Peyer's patch (tissue), 4 donors: ENCODE data around the gene PKNOX2. TPM values are rescaled to one million over a fixed set of nuclear protein-coding genes. Genes with fewer than 3 reads are reported as not detected.

Source experiments
- DNase-seq, 3 donors: peaks; one replicate each; pipeline ENCODE4 v3.0.0-alpha.2; 2017 to 2019
- H3K27ac ChIP-seq, 4 donors: fragments of 200-600 bp; sonication (generic); one replicate each; pipeline ENCODE4 v1.5.1; 2016 to 2019
- H3K27me3 ChIP-seq, 2 donors: fragments of 200-600 bp; sonication (generic); one replicate each; pipeline ENCODE4 v1.5.1; 2019
- H3K36me3 ChIP-seq, 3 donors: fragments of 200-600 bp; sonication (generic); one replicate each; pipeline ENCODE4 v1.5.1; 2016 to 2019
- H3K4me1 ChIP-seq, 4 donors: fragments of 200-600 bp; sonication (generic); one replicate each; pipeline ENCODE4 v1.5.1; 2016 to 2019
- H3K4me3 ChIP-seq, 4 donors: fragments of 200-600 bp; sonication (generic); 1 replicate in 3 of 4; 2 replicates in 1 of 4; pipeline ENCODE4 v1.5.1; 2016 to 2019; ENCODE audit warnings: mild to moderate bottlenecking in 1 of 4
- H3K9me3 ChIP-seq, 4 donors: fragments of 200-600 bp; sonication (generic); one replicate each; pipeline ENCODE4 v1.5.1; 2016 to 2019; ENCODE audit warnings: mild to moderate bottlenecking in 1 of 4
- POLR2A ChIP-seq, 2 donors: fragments of 450-650 bp; IDR thresholded peaks; one replicate each; pipeline ENCODE4 v1.5.1; 2017; ENCODE audit warnings: antibody characterized with exemption in 2 of 2, mild to moderate bottlenecking in 2 of 2, moderate library complexity in 2 of 2
- total RNA-seq, 4 donors: library from RNA; depleted of rRNA; stranded (reverse); fragments of >200 nt; gene quantifications; one replicate each; pipeline ENCODE4 v1.1.0, GENCODE V29; 2016
- TF ChIP-seq, protein P1 (sequence below), 6 experiments: fragments of 450-650 bp in 4 of 6; fragments of 200-600 bp in 2 of 6; sonication (generic) in 1 of 6; IDR thresholded peaks; one replicate each; pipeline ENCODE4 v1.5.1; 2017 to 2019; ENCODE audit warnings: antibody characterized with exemption in 6 of 6, mild to moderate bottlenecking in 3 of 6, moderate library complexity in 1 of 6

PKNOX2 gene
- total RNA-seq, 4 donors from 2014 or later, result 1.4 to 8.3 TPM; not detected in 2

DNA sequence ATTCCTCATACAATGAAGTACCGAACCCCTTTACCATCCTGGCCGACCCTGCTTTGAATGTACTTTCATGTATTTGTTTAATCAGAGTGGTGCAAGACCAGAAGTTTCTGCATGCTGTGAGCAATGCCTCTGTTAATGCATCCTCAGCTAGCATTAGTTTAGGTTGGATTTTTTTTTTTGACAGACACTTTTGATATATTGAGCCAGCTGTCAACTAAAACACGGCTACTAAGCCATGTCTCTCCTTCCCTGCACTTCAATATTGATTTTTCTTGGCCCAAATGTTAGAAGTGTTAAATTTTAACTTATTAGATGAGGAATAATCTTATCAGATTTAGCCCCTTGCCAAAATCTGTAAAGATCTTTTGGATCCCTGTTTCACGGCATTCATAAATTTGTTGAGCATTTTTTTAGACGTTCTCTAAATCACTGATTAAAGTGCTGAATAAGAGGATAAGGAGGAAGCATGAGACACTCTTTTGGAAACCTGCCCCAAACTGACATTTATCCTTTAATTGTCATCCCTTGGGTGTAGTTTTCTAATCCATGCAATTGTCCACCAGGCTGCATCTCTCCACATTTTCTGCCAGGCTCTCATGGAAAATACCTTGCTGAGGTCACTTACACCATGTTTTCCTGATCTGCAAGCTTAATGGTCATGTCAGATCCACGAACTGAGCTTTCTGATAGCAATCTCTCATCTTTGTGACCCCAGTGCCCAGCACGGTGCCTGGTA is 200.8 kb downstream of the PKNOX2 start:
- no peak for DNase-seq
- Histone ChIP-seq H3K36me3 (no peaks in the 10 kb centered on the region), H3K9me3 (no peaks in the 10 kb centered on the region), H3K27ac (no peak overlapping the region), H3K4me1 (no peaks in the 10 kb centered on the region), H3K27me3 (no peaks in the 10 kb centered on the region), H3K4me3 (no peak overlapping the region)
- no peak for TF ChIP-seq POLR2A (IDR thresholded peaks at IDR 0.05)
- TF ChIP-seq, protein P1, sequence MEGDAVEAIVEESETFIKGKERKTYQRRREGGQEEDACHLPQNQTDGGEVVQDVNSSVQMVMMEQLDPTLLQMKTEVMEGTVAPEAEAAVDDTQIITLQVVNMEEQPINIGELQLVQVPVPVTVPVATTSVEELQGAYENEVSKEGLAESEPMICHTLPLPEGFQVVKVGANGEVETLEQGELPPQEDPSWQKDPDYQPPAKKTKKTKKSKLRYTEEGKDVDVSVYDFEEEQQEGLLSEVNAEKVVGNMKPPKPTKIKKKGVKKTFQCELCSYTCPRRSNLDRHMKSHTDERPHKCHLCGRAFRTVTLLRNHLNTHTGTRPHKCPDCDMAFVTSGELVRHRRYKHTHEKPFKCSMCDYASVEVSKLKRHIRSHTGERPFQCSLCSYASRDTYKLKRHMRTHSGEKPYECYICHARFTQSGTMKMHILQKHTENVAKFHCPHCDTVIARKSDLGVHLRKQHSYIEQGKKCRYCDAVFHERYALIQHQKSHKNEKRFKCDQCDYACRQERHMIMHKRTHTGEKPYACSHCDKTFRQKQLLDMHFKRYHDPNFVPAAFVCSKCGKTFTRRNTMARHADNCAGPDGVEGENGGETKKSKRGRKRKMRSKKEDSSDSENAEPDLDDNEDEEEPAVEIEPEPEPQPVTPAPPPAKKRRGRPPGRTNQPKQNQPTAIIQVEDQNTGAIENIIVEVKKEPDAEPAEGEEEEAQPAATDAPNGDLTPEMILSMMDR (IDR thresholded peaks at IDR 0.05), result no peak

DNA sequence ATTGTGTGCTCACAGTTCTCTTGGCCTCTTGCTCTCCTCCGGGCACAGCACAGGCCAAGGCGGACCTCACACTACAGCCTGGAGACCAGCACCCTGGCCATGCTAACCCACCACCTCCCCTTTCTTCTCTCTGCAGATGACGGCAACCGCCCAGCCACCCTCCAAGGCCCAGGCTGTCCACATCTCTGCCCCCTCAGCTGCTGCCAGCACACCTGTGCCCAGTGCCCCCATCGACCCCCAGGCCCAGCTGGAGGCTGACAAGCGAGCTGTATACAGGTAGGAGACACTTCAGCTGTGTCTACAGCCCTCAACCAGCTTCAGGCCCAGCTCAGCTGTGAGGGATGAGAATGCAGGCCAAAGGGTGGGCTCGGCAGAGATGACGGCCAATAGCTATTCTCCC is 203.2 kb downstream of the PKNOX2 start:
- no peak overlapping the region for H3K27ac ChIP-seq
- H3K4me3 ChIP-seq, result no peak overlapping the region
- TF ChIP-seq, protein P1 (IDR thresholded peaks at IDR 0.05), result no peak
- no peak for TF ChIP-seq POLR2A (IDR thresholded peaks at IDR 0.05)
- no peaks in the 10 kb centered on the region for H3K27me3 ChIP-seq
- H3K4me1 ChIP-seq, result no peaks in the 10 kb centered on the region
- no peak for DNase-seq
- no peaks in the 10 kb centered on the region for H3K9me3 ChIP-seq
- no peaks in the 10 kb centered on the region for H3K36me3 ChIP-seq

DNA sequence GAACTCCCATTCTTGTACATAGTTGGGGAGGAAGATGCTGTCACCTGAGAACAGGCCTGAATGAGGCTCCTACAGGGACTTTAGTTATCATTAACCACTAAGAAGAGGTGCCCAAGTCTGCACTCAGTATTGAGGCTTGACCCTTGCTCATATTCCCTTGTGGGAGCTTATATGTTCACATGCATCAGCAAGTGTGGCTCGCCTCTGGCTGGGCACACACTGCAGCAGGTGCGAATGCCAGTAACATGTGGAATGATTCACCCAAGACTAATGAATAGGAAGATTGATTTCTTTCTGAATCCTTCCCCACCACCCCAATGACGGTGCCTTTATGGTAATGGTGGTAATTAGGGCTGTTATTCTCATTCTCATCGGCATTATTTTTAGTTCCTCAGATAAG is 204.2 kb downstream of the PKNOX2 start:
- no peak overlapping the region for H3K27ac ChIP-seq
- no peaks in the 10 kb centered on the region for H3K36me3 ChIP-seq
- H3K4me1 ChIP-seq, result no peaks in the 10 kb centered on the region
- TF ChIP-seq, protein P1 (IDR thresholded peaks at IDR 0.05), result no peak
- TF ChIP-seq POLR2A (IDR thresholded peaks at IDR 0.05), result no peak
- no peaks in the 10 kb centered on the region for H3K9me3 ChIP-seq
- H3K4me3 ChIP-seq, result no peak overlapping the region
- H3K27me3 ChIP-seq, result no peaks in the 10 kb centered on the region
- DNase-seq, result no peak

DNA sequence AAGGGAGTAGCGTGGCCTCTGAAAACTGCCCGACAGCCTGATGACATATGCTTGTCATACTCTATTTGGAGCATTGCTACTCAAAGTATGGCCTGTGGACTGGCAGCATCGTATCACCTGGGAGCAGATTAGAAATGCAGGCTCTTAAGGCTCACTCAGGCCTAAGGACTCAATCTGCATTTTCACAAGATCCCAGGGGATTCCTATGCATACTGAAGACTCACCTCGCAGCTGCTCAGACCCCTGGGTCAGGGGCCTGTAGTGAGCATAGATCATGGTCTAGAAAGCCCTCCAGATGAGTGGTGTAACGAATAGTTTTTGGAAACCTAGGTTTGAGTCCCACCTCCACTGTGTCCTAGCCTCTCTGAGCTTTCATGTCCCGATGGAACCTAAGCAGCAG is 205.3 kb downstream of the PKNOX2 start:
- no peaks in the 10 kb centered on the region for H3K36me3 ChIP-seq
- no peak overlapping the region for H3K27ac ChIP-seq
- no peak for TF ChIP-seq POLR2A (IDR thresholded peaks at IDR 0.05)
- TF ChIP-seq, protein P1 (IDR thresholded peaks at IDR 0.05), result no peak
- DNase-seq, result no peak
- no peaks in the 10 kb centered on the region for H3K4me1 ChIP-seq
- no peak overlapping the region for H3K4me3 ChIP-seq
- no peaks in the 10 kb centered on the region for H3K27me3 ChIP-seq
- no peaks in the 10 kb centered on the region for H3K9me3 ChIP-seq

DNA sequence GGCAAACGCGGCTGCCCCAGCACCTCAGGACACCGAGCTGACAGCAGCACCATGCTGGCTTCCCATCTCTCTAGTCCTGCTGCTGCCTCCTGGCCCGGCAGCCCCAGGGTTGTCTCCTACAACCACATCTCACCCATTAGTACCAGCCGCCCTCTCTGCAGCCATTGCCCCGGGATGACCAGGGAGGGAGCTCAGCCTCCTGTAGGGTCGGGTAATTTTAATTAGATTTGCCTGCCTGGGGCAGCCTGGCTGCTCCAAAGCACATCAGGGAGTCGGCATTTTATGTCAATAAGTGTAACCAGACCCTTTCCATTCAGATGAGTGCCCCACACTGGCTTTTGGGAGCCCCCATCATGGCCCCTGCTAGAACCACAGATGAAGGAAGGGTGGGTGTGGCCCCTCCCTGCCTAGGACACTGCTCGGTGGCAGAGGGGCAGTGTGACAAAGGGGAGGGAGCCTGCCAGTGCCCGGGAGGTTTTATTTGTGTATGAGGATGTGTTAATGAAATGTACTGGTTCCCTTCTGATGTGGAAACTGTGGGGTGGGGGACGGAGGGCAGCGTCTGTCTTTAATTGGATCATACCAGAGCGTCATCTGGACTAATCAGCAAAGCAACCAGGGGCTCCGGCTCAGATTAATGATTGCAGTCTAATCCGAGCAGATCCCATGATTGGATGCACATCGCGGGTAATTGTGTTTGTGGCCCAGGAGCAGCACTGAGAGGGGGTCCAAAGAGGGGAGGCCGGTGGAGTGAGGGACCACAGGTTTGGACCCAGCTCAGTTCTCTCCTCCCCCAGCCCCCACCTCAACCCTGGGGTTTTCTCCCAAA is 206.2 kb downstream of the PKNOX2 start:
- Histone ChIP-seq H3K9me3 (no peaks in the 10 kb centered on the region), H3K36me3 (no peaks in the 10 kb centered on the region), H3K27ac (no peak overlapping the region), H3K27me3 (no peaks in the 10 kb centered on the region), H3K4me1 (no peaks in the 10 kb centered on the region), H3K4me3 (no peak overlapping the region)
- TF ChIP-seq, protein P1 (IDR thresholded peaks at IDR 0.05), result no peak
- no peak for TF ChIP-seq POLR2A (IDR thresholded peaks at IDR 0.05)
- DNase-seq, result peak in 1 of 3 donors; percentile 23
